K562 (cell line): ENCODE measurements around the gene PARP15. TPM values are rescaled to one million over a fixed set of nuclear protein-coding genes. Genes with fewer than 3 reads are reported as not detected.

Experiments used
- ATAC-seq: fragments of 200-7000 bp; cut with Tn5 transposase; 3 replicates; pipeline ENCODE4 v1.9.1; 2020; ENCODE audit warnings: moderate library complexity
- BruUV-seq: library from RNA; stranded (reverse); fragments of 400-500 nt; replicated peaks from 2 replicates; lab custom pipeline; 2021; lab: Mats Ljungman, UMichigan
- CTCF ChIA-PET: fragments of 300-600 bp; formaldehyde crosslinking; extraction: SDS; loops from one replicate; lab custom pipeline; 2021; ENCODE audit warnings: low intra/inter-chr PET ratio; lab: Yijun Ruan, JAX
- POLR2A ChIA-PET: fragments of 300-600, 350-650 bp; sonication (Branson Sonifier 250); formaldehyde crosslinking; extraction: SDS; loops from one replicate; lab custom pipeline; 2021; ENCODE audit warnings: antibody characterized with exemption, inconsistent platforms; lab: Yijun Ruan, JAX
- DNase-seq, 4 experiments: peaks; one replicate each; pipeline versions ENCODE4 v3.0.0 to v3.0.0-alpha.2; 2011 to 2018; ENCODE audit warnings: low spot score in 3 of 4, mixed read lengths in 3 of 4; ENCODE audit errors: extremely low read depth in 1 of 4
- FAIRE-seq: peaks from 2 replicates; lab custom pipeline; 2011; peaks lifted over from hg19 to GRCh38; lab: Jason Lieb, UNC
- H2AFZ ChIP-seq: 2 replicates; pipeline ENCODE4 v1.6.0; 2011; ENCODE audit warnings: low read depth, low read length, control low read depth, inconsistent platforms
- H3K27ac ChIP-seq: fragments of 200-600 bp; 3 replicates; pipeline ENCODE4 v1.8.0; 2011; ENCODE audit warnings: low read depth, mild to moderate bottlenecking, control low read depth, inconsistent platforms, low read length, moderate library complexity, mixed read lengths; ENCODE audit errors: extremely low read depth
- H3K27me3 ChIP-seq, 2 experiments: fragments of 300-600 bp in 1 of 2; 2 replicates in 1 of 2; 3 replicates in 1 of 2; pipeline versions ENCODE4 v1.6.0 to v1.8.0; 2011; ENCODE audit warnings: inconsistent platforms in 2 of 2, low read length in 2 of 2, mild to moderate bottlenecking in 1 of 2, mixed read lengths in 1 of 2, moderate library complexity in 1 of 2; ENCODE audit not compliant: control insufficient read depth in 2 of 2, insufficient read depth in 2 of 2
- H3K36me3 ChIP-seq: fragments of 300-600 bp; 3 replicates; pipeline ENCODE4 v1.8.0; 2011; ENCODE audit warnings: mild to moderate bottlenecking, low read length, inconsistent platforms; ENCODE audit not compliant: control insufficient read depth, insufficient read depth
- H3K4me1 ChIP-seq, 2 experiments: fragments of 200-600 bp in 1 of 2; replicated peaks in 1 of 2; 2 replicates in 1 of 2; 3 replicates in 1 of 2; pipeline versions ENCODE4 v1.5.1 to v1.8.0; 2011; ENCODE audit warnings: inconsistent platforms in 2 of 2, low read length in 2 of 2, mild to moderate bottlenecking in 1 of 2, mixed read lengths in 1 of 2, moderate library complexity in 1 of 2; ENCODE audit not compliant: control insufficient read depth in 2 of 2, insufficient read depth in 2 of 2
- H3K4me2 ChIP-seq: 2 replicates; pipeline ENCODE4 v1.6.1; 2011; ENCODE audit warnings: low read length, control low read depth, inconsistent platforms, mixed read lengths; ENCODE audit not compliant: insufficient read depth
- H3K4me3 ChIP-seq: fragments of 200-600 bp; sonication (generic), shearing (Covaris generic); 2 replicates; pipeline ENCODE4 v1.5.1; 2016; ENCODE audit warnings: control low read depth, inconsistent platforms
- H3K79me2 ChIP-seq: fragments of 200-600 bp; 3 replicates; pipeline ENCODE4 v1.8.0; 2011; ENCODE audit warnings: low read length, inconsistent platforms; ENCODE audit not compliant: control insufficient read depth, insufficient read depth
- H3K9ac ChIP-seq, 2 experiments: 2 replicates each; pipeline versions ENCODE4 v1.6.0 to v1.6.1; 2011; ENCODE audit warnings: low read depth in 2 of 2, low read length in 2 of 2, control low read depth in 1 of 2, inconsistent platforms in 1 of 2, mild to moderate bottlenecking in 1 of 2, mixed read lengths in 1 of 2; ENCODE audit not compliant: insufficient read depth in 1 of 2
- H3K9me1 ChIP-seq: one replicate; pipeline ENCODE4 v1.6.0; 2011; ENCODE audit warnings: inconsistent platforms, mild to moderate bottlenecking, low read length, moderate library complexity; ENCODE audit not compliant: control insufficient read depth, insufficient read depth
- H3K9me3 ChIP-seq: replicated peaks from 2 replicates; pipeline ENCODE4 v1.5.1; 2011; ENCODE audit warnings: low read depth, low read length, inconsistent platforms; ENCODE audit not compliant: control insufficient read depth, insufficient read depth
- H4K20me1 ChIP-seq: replicated peaks from 2 replicates; pipeline ENCODE4 v1.6.1; 2011; ENCODE audit warnings: low read length, inconsistent platforms, mixed read lengths; ENCODE audit not compliant: control insufficient read depth, insufficient read depth
- ASH1L ChIP-seq: fragments of 450-650 bp; IDR thresholded peaks from 2 replicates; pipeline ENCODE4 v1.6.1; 2018; ENCODE audit warnings: borderline replicate concordance, mild to moderate bottlenecking, low read depth; ENCODE audit not compliant: partially characterized antibody
- BMI1 ChIP-seq: fragments of 150-350 bp; IDR thresholded peaks from 2 replicates; pipeline ENCODE4 v1.6.1; 2014; ENCODE audit warnings: low read length
- GTF2E2 ChIP-seq: fragments of 200-800 bp; sonication (Bioruptor generic); IDR thresholded peaks from 2 replicates; pipeline ENCODE4 v1.6.1; 2016; ENCODE audit warnings: missing genetic modification characterization, missing compliant biosample characterization
- HDAC1 ChIP-seq, 2 experiments: fragments of 450-650 bp; IDR thresholded peaks; 2 replicates each; pipeline ENCODE4 v1.6.1; 2016 to 2017; ENCODE audit warnings: inconsistent platforms in 1 of 2, mild to moderate bottlenecking in 1 of 2, moderate library complexity in 1 of 2
- IRF2 ChIP-seq: sonication (generic); formaldehyde crosslinking; IDR thresholded peaks from 2 replicates; pipeline ENCODE4 v1.8.1; 2022; ENCODE audit warnings: mild to moderate bottlenecking, missing genetic modification reagents
- MEF2D ChIP-seq: conservative IDR thresholded peaks from 2 replicates; pipeline ENCODE4 v1.6.1; 2016; ENCODE audit warnings: low read depth, missing genetic modification characterization, missing compliant biosample characterization
- NR2C1 ChIP-seq, 2 experiments: fragments of 450-650 bp; IDR thresholded peaks; 2 replicates each; pipeline ENCODE4 v1.6.1; 2017; ENCODE audit warnings: mild to moderate bottlenecking in 2 of 2, antibody characterized with exemption in 1 of 2, inconsistent platforms in 1 of 2, missing compliant biosample characterization in 1 of 2, missing genetic modification characterization in 1 of 2
- POLR2H ChIP-seq: IDR thresholded peaks from 2 replicates; pipeline ENCODE4 v1.6.1; 2016; ENCODE audit warnings: missing genetic modification characterization, low read depth, mild to moderate bottlenecking, control low read depth, missing compliant biosample characterization, moderate library complexity
- SLC30A9 ChIP-seq: fragments of 250-450 bp; sonication (Bioruptor Pico); IDR thresholded peaks from 2 replicates; pipeline ENCODE4 v1.8.0; 2022; ENCODE audit warnings: mild to moderate bottlenecking, moderate library complexity
- ZNF124 ChIP-seq: sonication (generic); formaldehyde crosslinking; IDR thresholded peaks from 2 replicates; pipeline ENCODE4 v1.8.1; 2022; ENCODE audit warnings: missing genetic modification reagents
- ZNF444 ChIP-seq: fragments of 250-450 bp; sonication (Bioruptor Pico); IDR thresholded peaks from 2 replicates; pipeline ENCODE4 v1.4.0; 2020; ENCODE audit warnings: mild to moderate bottlenecking, moderate library complexity
- ZNF57 ChIP-seq: fragments of 450-650 bp; formaldehyde crosslinking; IDR thresholded peaks from 2 replicates; pipeline ENCODE4 v1.4.0; 2020; ENCODE audit warnings: mild to moderate bottlenecking, moderate library complexity
- ZNF699 ChIP-seq: fragments of 250-450 bp; sonication (Bioruptor Pico); IDR thresholded peaks from 2 replicates; pipeline ENCODE4 v1.8.0; 2021; ENCODE audit warnings: mild to moderate bottlenecking, moderate library complexity; ENCODE audit not compliant: insufficient replicate concordance
- WGBS: fragments of 100-300 bp; shearing (Covaris generic); methylation state at CpG from one replicate; pipeline ENCODE4 v1.1.6; 2016; ENCODE audit warnings: low coverage, mixed read lengths; ENCODE audit not compliant: insufficient coverage; ENCODE audit errors: missing lambda C conversion rate; 5-methylcytosine and 5-hydroxymethylcytosine counted together
- in situ Hi-C: fragments of 300-500 bp; cut with MboI; formaldehyde crosslinking; loops from 4 replicates; pipeline ENCODE4 v1.15.0; 2018; ENCODE audit warnings: inconsistent platforms, mixed read lengths
- intact Hi-C: fragments of 100-400 bp; cut with micrococcal nuclease; formaldehyde crosslinking; loops from 2 replicates; pipeline ENCODE4 v1.14.2; 2022
- polyA plus RNA-seq, 8 experiments: library from polyadenylated mRNA; depleted of rRNA in 4 of 8; stranded (reverse) in 5 of 8; unstranded in 3 of 8; fragments of >200 nt; fragmentation: Nextera tagmentation in 2 of 8; fragmentation: Illumina TruSeq in 1 of 8; extraction: Ambion mirVana in 2 of 8; extraction: Trizol in 1 of 8; gene quantifications; 2 replicates each; pipeline versions ENCODE4 v1.2.1 to v1.2.3, GENCODE V29; 2011 to 2014; ENCODE audit warnings: inconsistent platforms in 1 of 8, missing spikeins in 1 of 8
- total RNA-seq, 7 experiments: library from RNA; depleted of rRNA in 6 of 7; stranded (reverse); fragments of >200 nt in 6 of 7; fragmentation: Illumina TruSeq in 2 of 7; extraction: Trizol in 2 of 7; gene quantifications; 2 replicates each; pipeline versions ENCODE4 v1.2.1 to v1.2.3, GENCODE V29; 2011 to 2021; ENCODE audit warnings: low replicate concordance in 1 of 7
- TF ChIP-seq, protein P1 (sequence below), 3 experiments: fragments of 200-800 bp in 1 of 3; fragments of 250-450 bp in 1 of 3; fragments of 450-650 bp in 1 of 3; sonication (Bioruptor Pico) in 1 of 3; sonication (Bioruptor generic) in 1 of 3; formaldehyde crosslinking in 1 of 3; IDR thresholded peaks; 2 replicates each; pipeline versions ENCODE4 v1.6.1 to v1.8.0; 2016 to 2022; ENCODE audit warnings: mild to moderate bottlenecking in 2 of 3, missing genetic modification characterization in 2 of 3, missing compliant biosample characterization in 1 of 3, moderate library complexity in 1 of 3
- TF ChIP-seq, protein P2 (sequence below): sonication (generic); IDR thresholded peaks from 2 replicates; pipeline ENCODE4 v1.6.1; 2016
- TF ChIP-seq, protein P3 (sequence below): fragments of 450-650 bp; formaldehyde crosslinking; IDR thresholded peaks from 2 replicates; pipeline ENCODE4 v1.4.0; 2022; ENCODE audit warnings: missing genetic modification characterization
- TF ChIP-seq, protein P4 (sequence below): fragments of 450-650 bp; formaldehyde crosslinking; IDR thresholded peaks from 2 replicates; pipeline ENCODE4 v1.4.0; 2022; ENCODE audit warnings: missing genetic modification characterization

PARP15 gene
- total and polyA plus RNA-seq, 9 of the 15 experiments (the other 6 are each of a cell fraction or from before 2014, with no cell fraction given): 0.05 to 0.40 (median 0.13) TPM

DNA sequence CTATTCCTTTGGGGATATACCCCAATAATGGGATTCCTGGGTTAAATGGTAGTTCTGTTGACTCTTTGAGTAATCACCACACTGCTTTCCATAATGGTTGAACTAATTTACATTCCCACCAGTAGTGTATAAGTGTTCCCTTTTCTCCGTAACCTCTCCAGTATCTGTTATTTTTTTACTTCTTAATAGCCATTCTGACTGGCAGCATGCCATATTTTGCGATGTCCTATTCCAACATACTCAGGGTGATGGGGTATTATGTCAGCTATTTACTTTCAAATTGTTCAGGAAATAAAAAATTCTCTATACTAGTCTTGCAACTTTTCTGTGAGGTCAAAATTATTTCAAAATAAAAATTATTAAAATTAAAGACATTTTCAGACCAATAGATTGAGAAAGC is 94.1 kb downstream of the PARP15 start:
- Histone ChIP-seq H3K4me1 (no peaks in the 10 kb centered on the region; a peak in 1 of 5 replicates), H3K9ac (no peak overlapping the region), H3K27me3 (no peaks in the 10 kb centered on the region), H3K4me2 (no peak overlapping the region), H3K9me3 (no peaks in the 10 kb centered on the region), H3K79me2 (no peaks in the 10 kb centered on the region), H3K9me1 (no peaks in the 10 kb centered on the region), H2AFZ (no peak overlapping the region), H4K20me1 (no peaks in the 10 kb centered on the region), H3K36me3 (no peaks in the 10 kb centered on the region), H3K4me3 (no peak overlapping the region), H3K27ac (no peak overlapping the region)
- ATAC-seq (no peak), FAIRE-seq (no peak), DNase-seq (no peak)
- intact Hi-C loops: no loop called here
- BruUV-seq: no TSS peak
- ChIA-PET CTCF (no interaction called here), POLR2A (no interaction called here)
- in situ Hi-C loops: no loop called here
- WGBS: 67% methylated on average over 2 of the region's 2 CpGs
- TF ChIP-seq BMI1 (no peak), POLR2H (tag) (no peak), IRF2 (no peak), ZNF699 (CRISPR knock-in tag) (no peak), ZNF444 (CRISPR knock-in tag) (no peak), MEF2D (tag) (no peak), NR2C1 (IDR thresholded peaks at IDR 0.05) (no peak), NR2C1 (tag; IDR thresholded peaks at IDR 0.05) (no peak), GTF2E2 (tag) (no peak), ASH1L (no peak), SLC30A9 (CRISPR knock-in tag) (no peak), ZNF124 (CRISPR knock-in tag) (no peak), ZNF57 (CRISPR knock-in tag) (no peak), HDAC1 (IDR thresholded peaks at IDR 0.05) (no peak)
- TF ChIP-seq, protein P1, sequence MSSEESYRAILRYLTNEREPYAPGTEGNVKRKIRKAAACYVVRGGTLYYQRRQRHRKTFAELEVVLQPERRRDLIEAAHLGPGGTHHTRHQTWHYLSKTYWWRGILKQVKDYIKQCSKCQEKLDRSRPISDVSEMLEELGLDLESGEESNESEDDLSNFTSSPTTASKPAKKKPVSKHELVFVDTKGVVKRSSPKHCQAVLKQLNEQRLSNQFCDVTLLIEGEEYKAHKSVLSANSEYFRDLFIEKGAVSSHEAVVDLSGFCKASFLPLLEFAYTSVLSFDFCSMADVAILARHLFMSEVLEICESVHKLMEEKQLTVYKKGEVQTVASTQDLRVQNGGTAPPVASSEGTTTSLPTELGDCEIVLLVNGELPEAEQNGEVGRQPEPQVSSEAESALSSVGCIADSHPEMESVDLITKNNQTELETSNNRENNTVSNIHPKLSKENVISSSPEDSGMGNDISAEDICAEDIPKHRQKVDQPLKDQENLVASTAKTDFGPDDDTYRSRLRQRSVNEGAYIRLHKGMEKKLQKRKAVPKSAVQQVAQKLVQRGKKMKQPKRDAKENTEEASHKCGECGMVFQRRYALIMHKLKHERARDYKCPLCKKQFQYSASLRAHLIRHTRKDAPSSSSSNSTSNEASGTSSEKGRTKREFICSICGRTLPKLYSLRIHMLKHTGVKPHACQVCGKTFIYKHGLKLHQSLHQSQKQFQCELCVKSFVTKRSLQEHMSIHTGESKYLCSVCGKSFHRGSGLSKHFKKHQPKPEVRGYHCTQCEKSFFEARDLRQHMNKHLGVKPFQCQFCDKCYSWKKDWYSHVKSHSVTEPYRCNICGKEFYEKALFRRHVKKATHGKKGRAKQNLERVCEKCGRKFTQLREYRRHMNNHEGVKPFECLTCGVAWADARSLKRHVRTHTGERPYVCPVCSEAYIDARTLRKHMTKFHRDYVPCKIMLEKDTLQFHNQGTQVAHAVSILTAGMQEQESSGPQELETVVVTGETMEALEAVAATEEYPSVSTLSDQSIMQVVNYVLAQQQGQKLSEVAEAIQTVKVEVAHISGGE (CRISPR knock-in tag; IDR thresholded peaks at IDR 0.05): no peak
- TF ChIP-seq, protein P2, sequence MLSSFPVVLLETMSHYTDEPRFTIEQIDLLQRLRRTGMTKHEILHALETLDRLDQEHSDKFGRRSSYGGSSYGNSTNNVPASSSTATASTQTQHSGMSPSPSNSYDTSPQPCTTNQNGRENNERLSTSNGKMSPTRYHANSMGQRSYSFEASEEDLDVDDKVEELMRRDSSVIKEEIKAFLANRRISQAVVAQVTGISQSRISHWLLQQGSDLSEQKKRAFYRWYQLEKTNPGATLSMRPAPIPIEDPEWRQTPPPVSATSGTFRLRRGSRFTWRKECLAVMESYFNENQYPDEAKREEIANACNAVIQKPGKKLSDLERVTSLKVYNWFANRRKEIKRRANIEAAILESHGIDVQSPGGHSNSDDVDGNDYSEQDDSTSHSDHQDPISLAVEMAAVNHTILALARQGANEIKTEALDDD: no peak
- TF ChIP-seq, protein P3, sequence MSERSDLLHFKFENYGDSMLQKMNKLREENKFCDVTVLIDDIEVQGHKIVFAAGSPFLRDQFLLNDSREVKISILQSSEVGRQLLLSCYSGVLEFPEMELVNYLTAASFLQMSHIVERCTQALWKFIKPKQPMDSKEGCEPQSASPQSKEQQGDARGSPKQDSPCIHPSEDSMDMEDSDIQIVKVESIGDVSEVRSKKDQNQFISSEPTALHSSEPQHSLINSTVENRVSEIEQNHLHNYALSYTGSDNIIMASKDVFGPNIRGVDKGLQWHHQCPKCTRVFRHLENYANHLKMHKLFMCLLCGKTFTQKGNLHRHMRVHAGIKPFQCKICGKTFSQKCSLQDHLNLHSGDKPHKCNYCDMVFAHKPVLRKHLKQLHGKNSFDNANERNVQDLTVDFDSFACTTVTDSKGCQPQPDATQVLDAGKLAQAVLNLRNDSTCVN (CRISPR knock-in tag): no peak
- TF ChIP-seq, protein P4, sequence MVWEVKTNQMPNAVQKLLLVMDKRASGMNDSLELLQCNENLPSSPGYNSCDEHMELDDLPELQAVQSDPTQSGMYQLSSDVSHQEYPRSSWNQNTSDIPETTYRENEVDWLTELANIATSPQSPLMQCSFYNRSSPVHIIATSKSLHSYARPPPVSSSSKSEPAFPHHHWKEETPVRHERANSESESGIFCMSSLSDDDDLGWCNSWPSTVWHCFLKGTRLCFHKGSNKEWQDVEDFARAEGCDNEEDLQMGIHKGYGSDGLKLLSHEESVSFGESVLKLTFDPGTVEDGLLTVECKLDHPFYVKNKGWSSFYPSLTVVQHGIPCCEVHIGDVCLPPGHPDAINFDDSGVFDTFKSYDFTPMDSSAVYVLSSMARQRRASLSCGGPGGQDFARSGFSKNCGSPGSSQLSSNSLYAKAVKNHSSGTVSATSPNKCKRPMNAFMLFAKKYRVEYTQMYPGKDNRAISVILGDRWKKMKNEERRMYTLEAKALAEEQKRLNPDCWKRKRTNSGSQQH (CRISPR knock-in tag): no peak
